ENCODE measurements around the gene KDM1B.

DNA sequence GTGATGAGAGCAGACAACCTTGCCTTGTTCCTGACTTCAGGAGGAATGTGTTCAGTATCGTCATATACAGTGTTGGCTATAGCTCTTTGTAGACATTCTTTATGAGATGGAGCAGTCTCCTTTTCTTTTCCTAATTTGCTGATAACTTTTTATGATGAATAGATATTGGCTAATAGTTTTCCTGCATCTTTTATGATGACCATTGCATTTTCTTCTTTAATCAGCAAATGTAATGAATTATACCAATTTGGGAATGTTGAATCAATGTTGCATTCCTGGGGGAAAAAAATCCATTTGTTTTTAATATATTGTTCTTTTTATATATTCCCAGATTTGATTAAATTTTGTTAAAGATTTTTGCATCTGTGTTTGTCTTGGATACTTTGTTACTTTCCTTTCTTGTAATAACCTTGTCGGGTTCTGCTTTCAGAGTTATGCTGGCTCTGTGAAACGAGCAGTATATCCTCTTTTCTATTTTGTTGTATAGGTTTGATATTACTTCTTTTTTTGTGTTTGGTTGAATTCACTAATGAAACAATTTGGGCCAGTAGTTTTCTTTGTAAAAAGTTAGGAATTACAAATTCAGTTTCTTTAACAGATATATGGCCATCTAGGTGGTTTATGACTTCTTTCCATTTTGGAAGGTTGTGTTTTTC, 23.9 kb downstream of the KDM1B start:
- TF ChIP-seq POLR2A (IDR thresholded peaks at IDR 0.05) = no peak
- TF ChIP-seq, protein P1, sequence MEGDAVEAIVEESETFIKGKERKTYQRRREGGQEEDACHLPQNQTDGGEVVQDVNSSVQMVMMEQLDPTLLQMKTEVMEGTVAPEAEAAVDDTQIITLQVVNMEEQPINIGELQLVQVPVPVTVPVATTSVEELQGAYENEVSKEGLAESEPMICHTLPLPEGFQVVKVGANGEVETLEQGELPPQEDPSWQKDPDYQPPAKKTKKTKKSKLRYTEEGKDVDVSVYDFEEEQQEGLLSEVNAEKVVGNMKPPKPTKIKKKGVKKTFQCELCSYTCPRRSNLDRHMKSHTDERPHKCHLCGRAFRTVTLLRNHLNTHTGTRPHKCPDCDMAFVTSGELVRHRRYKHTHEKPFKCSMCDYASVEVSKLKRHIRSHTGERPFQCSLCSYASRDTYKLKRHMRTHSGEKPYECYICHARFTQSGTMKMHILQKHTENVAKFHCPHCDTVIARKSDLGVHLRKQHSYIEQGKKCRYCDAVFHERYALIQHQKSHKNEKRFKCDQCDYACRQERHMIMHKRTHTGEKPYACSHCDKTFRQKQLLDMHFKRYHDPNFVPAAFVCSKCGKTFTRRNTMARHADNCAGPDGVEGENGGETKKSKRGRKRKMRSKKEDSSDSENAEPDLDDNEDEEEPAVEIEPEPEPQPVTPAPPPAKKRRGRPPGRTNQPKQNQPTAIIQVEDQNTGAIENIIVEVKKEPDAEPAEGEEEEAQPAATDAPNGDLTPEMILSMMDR (IDR thresholded peaks at IDR 0.05) = no peak

Measured in ovary (tissue), 3 donors.